K562 (cell line): ENCODE measurements around the gene ARMH1.

Experiments used
- EZH2 ChIP-seq: IDR thresholded peaks from 2 replicates; pipeline ENCODE4 v1.6.1; 2012; ENCODE audit warnings: low read depth, mild to moderate bottlenecking, inconsistent platforms, low read length, borderline replicate concordance
- FOXA1 ChIP-seq: fragments of 450-650 bp; IDR thresholded peaks from 2 replicates; pipeline ENCODE4 v1.6.1; 2016; ENCODE audit warnings: mild to moderate bottlenecking, borderline replicate concordance
- HMG20A ChIP-seq: fragments of 450-650 bp; formaldehyde crosslinking; conservative IDR thresholded peaks from 2 replicates; pipeline ENCODE4 v1.4.0; 2020; ENCODE audit warnings: mild to moderate bottlenecking, mixed read lengths
- IRF2 ChIP-seq: sonication (generic); formaldehyde crosslinking; IDR thresholded peaks from 2 replicates; pipeline ENCODE4 v1.8.1; 2022; ENCODE audit warnings: mild to moderate bottlenecking, missing genetic modification reagents
- SIN3A ChIP-seq, 2 experiments: fragments of 150-350 bp in 1 of 2; IDR thresholded peaks; 2 replicates each; pipeline ENCODE4 v1.6.1; 2011 to 2016; ENCODE audit warnings: borderline replicate concordance in 2 of 2, low read depth in 2 of 2, low read length in 2 of 2, mild to moderate bottlenecking in 2 of 2, moderate library complexity in 2 of 2; ENCODE audit not compliant: control insufficient read depth in 1 of 2
- ZNF778 ChIP-seq: fragments of 450-650 bp; formaldehyde crosslinking; IDR thresholded peaks from 2 replicates; pipeline ENCODE4 v1.4.0; 2020; ENCODE audit warnings: mild to moderate bottlenecking, moderate library complexity
- TF ChIP-seq, protein P1 (sequence below), 2 experiments: fragments of 450-650 bp in 1 of 2; IDR thresholded peaks; 2 replicates each; pipeline ENCODE4 v1.6.1; 2011 to 2017; ENCODE audit warnings: low read depth in 2 of 2, antibody characterized with exemption in 1 of 2, borderline replicate concordance in 1 of 2, low read length in 1 of 2, mild to moderate bottlenecking in 1 of 2, mixed read lengths in 1 of 2; ENCODE audit not compliant: control insufficient read depth in 1 of 2
- TF ChIP-seq, protein P2 (sequence below): fragments of 150-350 bp; IDR thresholded peaks from 2 replicates; pipeline ENCODE4 v1.6.1; 2014; ENCODE audit warnings: low read depth, mild to moderate bottlenecking, low read length, borderline replicate concordance
- TF ChIP-seq, protein P3 (sequence below): fragments of 250-450 bp; sonication (Bioruptor Pico); IDR thresholded peaks from 2 replicates; pipeline ENCODE4 v1.6.1; 2021; ENCODE audit warnings: mild to moderate bottlenecking
- TF ChIP-seq, protein P4 (sequence below): fragments of 450-650 bp; IDR thresholded peaks from 2 replicates; pipeline ENCODE4 v1.6.1; 2017; ENCODE audit warnings: antibody characterized with exemption, mild to moderate bottlenecking
- TF ChIP-seq, protein P5 (sequence below), 3 experiments: IDR thresholded peaks in 2 of 3; conservative IDR thresholded peaks in 1 of 3; 2 replicates each; pipeline ENCODE4 v1.5.1; 2011 to 2012; ENCODE audit warnings: low read length in 3 of 3, mild to moderate bottlenecking in 3 of 3, control low read depth in 2 of 3, improper control_type of control experiment in 1 of 3, inconsistent platforms in 1 of 3, low read depth in 1 of 3, mixed read lengths in 1 of 3, moderate library complexity in 1 of 3; ENCODE audit not compliant: insufficient read depth in 2 of 3
- TF ChIP-seq, protein P6 (sequence below): sonication (generic); formaldehyde crosslinking; IDR thresholded peaks from 2 replicates; pipeline ENCODE4 v1.5.0; 2020; ENCODE audit warnings: missing genetic modification reagents
- TF ChIP-seq, protein P7 (sequence below): sonication (generic); formaldehyde crosslinking; IDR thresholded peaks from 2 replicates; pipeline ENCODE4 v1.8.1; 2022; ENCODE audit warnings: missing genetic modification reagents
- TF ChIP-seq, protein P8 (sequence below): sonication (generic); formaldehyde crosslinking; IDR thresholded peaks from 2 replicates; pipeline ENCODE4 v1.8.0; 2023; ENCODE audit warnings: mild to moderate bottlenecking, missing genetic modification reagents

DNA sequence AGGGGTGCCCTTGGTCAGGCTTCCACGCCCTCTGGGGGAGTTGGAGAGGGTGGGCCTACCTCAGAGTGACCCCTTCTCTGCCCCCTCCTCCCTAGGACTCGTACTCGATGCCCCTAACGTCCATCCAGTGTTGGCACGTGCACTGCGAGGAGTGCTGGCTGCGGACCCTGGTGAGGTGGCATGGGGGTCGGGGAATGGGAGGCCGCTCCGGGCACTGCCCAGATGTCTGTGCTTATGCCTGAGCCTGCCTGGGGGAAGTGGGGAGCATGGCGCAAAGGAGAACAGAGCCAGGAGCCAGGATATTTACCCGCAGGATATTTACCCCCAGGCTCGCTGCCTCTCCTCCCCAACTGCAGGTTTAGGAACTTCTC lies 24.7 kb upstream of the ARMH1 start:
- no peak for TF ChIP-seq FOXA1
- TF ChIP-seq, protein P1, sequence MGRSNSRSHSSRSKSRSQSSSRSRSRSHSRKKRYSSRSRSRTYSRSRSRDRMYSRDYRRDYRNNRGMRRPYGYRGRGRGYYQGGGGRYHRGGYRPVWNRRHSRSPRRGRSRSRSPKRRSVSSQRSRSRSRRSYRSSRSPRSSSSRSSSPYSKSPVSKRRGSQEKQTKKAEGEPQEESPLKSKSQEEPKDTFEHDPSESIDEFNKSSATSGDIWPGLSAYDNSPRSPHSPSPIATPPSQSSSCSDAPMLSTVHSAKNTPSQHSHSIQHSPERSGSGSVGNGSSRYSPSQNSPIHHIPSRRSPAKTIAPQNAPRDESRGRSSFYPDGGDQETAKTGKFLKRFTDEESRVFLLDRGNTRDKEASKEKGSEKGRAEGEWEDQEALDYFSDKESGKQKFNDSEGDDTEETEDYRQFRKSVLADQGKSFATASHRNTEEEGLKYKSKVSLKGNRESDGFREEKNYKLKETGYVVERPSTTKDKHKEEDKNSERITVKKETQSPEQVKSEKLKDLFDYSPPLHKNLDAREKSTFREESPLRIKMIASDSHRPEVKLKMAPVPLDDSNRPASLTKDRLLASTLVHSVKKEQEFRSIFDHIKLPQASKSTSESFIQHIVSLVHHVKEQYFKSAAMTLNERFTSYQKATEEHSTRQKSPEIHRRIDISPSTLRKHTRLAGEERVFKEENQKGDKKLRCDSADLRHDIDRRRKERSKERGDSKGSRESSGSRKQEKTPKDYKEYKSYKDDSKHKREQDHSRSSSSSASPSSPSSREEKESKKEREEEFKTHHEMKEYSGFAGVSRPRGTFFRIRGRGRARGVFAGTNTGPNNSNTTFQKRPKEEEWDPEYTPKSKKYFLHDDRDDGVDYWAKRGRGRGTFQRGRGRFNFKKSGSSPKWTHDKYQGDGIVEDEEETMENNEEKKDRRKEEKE (IDR thresholded peaks at IDR 0.05; ENCODE audit: borderline replicate concordance in 1 of 2, control insufficient read depth in 1 of 2, low read depth in 2 of 2, low read length in 1 of 2) = no peak
- TF ChIP-seq, protein P2, sequence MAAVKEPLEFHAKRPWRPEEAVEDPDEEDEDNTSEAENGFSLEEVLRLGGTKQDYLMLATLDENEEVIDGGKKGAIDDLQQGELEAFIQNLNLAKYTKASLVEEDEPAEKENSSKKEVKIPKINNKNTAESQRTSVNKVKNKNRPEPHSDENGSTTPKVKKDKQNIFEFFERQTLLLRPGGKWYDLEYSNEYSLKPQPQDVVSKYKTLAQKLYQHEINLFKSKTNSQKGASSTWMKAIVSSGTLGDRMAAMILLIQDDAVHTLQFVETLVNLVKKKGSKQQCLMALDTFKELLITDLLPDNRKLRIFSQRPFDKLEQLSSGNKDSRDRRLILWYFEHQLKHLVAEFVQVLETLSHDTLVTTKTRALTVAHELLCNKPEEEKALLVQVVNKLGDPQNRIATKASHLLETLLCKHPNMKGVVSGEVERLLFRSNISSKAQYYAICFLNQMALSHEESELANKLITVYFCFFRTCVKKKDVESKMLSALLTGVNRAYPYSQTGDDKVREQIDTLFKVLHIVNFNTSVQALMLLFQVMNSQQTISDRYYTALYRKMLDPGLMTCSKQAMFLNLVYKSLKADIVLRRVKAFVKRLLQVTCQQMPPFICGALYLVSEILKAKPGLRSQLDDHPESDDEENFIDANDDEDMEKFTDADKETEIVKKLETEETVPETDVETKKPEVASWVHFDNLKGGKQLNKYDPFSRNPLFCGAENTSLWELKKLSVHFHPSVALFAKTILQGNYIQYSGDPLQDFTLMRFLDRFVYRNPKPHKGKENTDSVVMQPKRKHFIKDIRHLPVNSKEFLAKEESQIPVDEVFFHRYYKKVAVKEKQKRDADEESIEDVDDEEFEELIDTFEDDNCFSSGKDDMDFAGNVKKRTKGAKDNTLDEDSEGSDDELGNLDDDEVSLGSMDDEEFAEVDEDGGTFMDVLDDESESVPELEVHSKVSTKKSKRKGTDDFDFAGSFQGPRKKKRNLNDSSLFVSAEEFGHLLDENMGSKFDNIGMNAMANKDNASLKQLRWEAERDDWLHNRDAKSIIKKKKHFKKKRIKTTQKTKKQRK = no peak
- no peak for TF ChIP-seq EZH2
- TF ChIP-seq, protein P3, sequence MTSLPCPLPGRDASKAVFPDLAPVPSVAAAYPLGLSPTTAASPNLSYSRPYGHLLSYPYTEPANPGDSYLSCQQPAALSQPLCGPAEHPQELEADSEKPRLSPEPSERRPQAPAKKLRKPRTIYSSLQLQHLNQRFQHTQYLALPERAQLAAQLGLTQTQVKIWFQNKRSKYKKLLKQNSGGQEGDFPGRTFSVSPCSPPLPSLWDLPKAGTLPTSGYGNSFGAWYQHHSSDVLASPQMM (CRISPR knock-in tag) = no peak
- TF ChIP-seq IRF2 (CRISPR knock-in tag) = no peak
- TF ChIP-seq, protein P4, sequence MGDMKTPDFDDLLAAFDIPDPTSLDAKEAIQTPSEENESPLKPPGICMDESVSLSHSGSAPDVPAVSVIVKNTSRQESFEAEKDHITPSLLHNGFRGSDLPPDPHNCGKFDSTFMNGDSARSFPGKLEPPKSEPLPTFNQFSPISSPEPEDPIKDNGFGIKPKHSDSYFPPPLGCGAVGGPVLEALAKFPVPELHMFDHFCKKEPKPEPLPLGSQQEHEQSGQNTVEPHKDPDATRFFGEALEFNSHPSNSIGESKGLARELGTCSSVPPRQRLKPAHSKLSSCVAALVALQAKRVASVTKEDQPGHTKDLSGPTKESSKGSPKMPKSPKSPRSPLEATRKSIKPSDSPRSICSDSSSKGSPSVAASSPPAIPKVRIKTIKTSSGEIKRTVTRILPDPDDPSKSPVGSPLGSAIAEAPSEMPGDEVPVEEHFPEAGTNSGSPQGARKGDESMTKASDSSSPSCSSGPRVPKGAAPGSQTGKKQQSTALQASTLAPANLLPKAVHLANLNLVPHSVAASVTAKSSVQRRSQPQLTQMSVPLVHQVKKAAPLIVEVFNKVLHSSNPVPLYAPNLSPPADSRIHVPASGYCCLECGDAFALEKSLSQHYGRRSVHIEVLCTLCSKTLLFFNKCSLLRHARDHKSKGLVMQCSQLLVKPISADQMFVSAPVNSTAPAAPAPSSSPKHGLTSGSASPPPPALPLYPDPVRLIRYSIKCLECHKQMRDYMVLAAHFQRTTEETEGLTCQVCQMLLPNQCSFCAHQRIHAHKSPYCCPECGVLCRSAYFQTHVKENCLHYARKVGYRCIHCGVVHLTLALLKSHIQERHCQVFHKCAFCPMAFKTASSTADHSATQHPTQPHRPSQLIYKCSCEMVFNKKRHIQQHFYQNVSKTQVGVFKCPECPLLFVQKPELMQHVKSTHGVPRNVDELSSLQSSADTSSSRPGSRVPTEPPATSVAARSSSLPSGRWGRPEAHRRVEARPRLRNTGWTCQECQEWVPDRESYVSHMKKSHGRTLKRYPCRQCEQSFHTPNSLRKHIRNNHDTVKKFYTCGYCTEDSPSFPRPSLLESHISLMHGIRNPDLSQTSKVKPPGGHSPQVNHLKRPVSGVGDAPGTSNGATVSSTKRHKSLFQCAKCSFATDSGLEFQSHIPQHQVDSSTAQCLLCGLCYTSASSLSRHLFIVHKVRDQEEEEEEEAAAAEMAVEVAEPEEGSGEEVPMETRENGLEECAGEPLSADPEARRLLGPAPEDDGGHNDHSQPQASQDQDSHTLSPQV = no peak
- TF ChIP-seq, protein P5, sequence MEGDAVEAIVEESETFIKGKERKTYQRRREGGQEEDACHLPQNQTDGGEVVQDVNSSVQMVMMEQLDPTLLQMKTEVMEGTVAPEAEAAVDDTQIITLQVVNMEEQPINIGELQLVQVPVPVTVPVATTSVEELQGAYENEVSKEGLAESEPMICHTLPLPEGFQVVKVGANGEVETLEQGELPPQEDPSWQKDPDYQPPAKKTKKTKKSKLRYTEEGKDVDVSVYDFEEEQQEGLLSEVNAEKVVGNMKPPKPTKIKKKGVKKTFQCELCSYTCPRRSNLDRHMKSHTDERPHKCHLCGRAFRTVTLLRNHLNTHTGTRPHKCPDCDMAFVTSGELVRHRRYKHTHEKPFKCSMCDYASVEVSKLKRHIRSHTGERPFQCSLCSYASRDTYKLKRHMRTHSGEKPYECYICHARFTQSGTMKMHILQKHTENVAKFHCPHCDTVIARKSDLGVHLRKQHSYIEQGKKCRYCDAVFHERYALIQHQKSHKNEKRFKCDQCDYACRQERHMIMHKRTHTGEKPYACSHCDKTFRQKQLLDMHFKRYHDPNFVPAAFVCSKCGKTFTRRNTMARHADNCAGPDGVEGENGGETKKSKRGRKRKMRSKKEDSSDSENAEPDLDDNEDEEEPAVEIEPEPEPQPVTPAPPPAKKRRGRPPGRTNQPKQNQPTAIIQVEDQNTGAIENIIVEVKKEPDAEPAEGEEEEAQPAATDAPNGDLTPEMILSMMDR (IDR thresholded peaks at IDR 0.05 in 2 of 3, conservative IDR thresholded peaks at IDR 0.05 in 1 of 3; ENCODE audit: insufficient read depth in 2 of 3, low read depth in 1 of 3, low read length in 3 of 3) = no peak
- TF ChIP-seq ZNF778 (CRISPR knock-in tag) = no peak
- TF ChIP-seq SIN3A (IDR thresholded peaks at IDR 0.05; ENCODE audit: borderline replicate concordance in 2 of 2, control insufficient read depth in 1 of 2, low read depth in 2 of 2, low read length in 2 of 2) = no peak
- TF ChIP-seq, protein P6, sequence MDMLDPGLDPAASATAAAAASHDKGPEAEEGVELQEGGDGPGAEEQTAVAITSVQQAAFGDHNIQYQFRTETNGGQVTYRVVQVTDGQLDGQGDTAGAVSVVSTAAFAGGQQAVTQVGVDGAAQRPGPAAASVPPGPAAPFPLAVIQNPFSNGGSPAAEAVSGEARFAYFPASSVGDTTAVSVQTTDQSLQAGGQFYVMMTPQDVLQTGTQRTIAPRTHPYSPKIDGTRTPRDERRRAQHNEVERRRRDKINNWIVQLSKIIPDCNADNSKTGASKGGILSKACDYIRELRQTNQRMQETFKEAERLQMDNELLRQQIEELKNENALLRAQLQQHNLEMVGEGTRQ (CRISPR knock-in tag) = no peak
- TF ChIP-seq, protein P7, sequence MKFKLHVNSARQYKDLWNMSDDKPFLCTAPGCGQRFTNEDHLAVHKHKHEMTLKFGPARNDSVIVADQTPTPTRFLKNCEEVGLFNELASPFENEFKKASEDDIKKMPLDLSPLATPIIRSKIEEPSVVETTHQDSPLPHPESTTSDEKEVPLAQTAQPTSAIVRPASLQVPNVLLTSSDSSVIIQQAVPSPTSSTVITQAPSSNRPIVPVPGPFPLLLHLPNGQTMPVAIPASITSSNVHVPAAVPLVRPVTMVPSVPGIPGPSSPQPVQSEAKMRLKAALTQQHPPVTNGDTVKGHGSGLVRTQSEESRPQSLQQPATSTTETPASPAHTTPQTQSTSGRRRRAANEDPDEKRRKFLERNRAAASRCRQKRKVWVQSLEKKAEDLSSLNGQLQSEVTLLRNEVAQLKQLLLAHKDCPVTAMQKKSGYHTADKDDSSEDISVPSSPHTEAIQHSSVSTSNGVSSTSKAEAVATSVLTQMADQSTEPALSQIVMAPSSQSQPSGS (CRISPR knock-in tag) = no peak
- TF ChIP-seq HMG20A = no peak
- TF ChIP-seq, protein P8, sequence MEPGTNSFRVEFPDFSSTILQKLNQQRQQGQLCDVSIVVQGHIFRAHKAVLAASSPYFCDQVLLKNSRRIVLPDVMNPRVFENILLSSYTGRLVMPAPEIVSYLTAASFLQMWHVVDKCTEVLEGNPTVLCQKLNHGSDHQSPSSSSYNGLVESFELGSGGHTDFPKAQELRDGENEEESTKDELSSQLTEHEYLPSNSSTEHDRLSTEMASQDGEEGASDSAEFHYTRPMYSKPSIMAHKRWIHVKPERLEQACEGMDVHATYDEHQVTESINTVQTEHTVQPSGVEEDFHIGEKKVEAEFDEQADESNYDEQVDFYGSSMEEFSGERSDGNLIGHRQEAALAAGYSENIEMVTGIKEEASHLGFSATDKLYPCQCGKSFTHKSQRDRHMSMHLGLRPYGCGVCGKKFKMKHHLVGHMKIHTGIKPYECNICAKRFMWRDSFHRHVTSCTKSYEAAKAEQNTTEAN = no peak
